GM12878 (cell line): ENCODE measurements around the gene ERG.

ENCODE experiments used
- EP300 ChIP-seq, 2 experiments: fragments of 150-350 bp in 1 of 2; IDR thresholded peaks; 2 replicates each; pipeline ENCODE4 v1.6.1; 2011 to 2012; ENCODE audit warnings: low read depth in 2 of 2, low read length in 2 of 2, borderline replicate concordance in 1 of 2, improper control_type of control experiment in 1 of 2, inconsistent platforms in 1 of 2; ENCODE audit not compliant: control insufficient read depth in 1 of 2
- JUND ChIP-seq: IDR thresholded peaks from 2 replicates; pipeline ENCODE4 v1.6.1; 2012; ENCODE audit warnings: low read depth, mild to moderate bottlenecking, low read length, improper control_type of control experiment, moderate library complexity
- NRF1 ChIP-seq: conservative IDR thresholded peaks from 2 replicates; pipeline ENCODE4 v1.6.1; 2011; ENCODE audit warnings: mild to moderate bottlenecking, low read depth, low read length, improper control_type of control experiment
- POLR2A ChIP-seq: IDR thresholded peaks from 2 replicates; pipeline ENCODE4 v1.6.1; 2011; ENCODE audit warnings: low read depth, mild to moderate bottlenecking, low read length
- TF ChIP-seq, protein P1 (sequence below): IDR thresholded peaks from 2 replicates; pipeline ENCODE4 v1.6.1; 2012; ENCODE audit warnings: mild to moderate bottlenecking, low read depth, low read length
- TF ChIP-seq, protein P2 (sequence below), 3 experiments: IDR thresholded peaks in 2 of 3; conservative IDR thresholded peaks in 1 of 3; 2 replicates each; pipeline ENCODE4 v1.5.1; 2011; ENCODE audit warnings: low read depth in 3 of 3, low read length in 3 of 3, mild to moderate bottlenecking in 3 of 3, control low read depth in 2 of 3, moderate library complexity in 2 of 3, inconsistent platforms in 1 of 3, mixed read lengths in 1 of 3; ENCODE audit not compliant: control insufficient read depth in 2 of 3, insufficient read depth in 1 of 3; ENCODE audit errors: extremely low read depth in 1 of 3

DNA sequence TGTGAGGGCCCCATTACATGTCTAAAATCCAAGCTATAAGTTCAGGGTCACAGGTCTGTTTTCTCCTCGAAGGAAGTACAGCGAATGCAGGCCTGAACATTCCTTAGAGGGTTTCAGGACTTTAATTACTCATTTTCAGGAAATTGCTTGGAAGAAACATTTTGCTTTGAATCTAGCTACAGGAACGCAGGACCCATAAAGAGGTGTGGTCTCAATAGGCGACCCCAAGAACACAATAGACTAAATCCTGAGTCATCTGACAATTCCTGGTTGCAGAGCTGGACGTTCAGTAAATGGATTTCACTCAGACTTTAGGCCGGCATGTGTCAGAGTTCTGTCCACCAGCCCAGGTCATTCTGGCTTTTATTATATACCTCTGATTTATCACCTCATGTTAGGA is 1.0 kb upstream of the ERG start:
- TF ChIP-seq, protein P1, sequence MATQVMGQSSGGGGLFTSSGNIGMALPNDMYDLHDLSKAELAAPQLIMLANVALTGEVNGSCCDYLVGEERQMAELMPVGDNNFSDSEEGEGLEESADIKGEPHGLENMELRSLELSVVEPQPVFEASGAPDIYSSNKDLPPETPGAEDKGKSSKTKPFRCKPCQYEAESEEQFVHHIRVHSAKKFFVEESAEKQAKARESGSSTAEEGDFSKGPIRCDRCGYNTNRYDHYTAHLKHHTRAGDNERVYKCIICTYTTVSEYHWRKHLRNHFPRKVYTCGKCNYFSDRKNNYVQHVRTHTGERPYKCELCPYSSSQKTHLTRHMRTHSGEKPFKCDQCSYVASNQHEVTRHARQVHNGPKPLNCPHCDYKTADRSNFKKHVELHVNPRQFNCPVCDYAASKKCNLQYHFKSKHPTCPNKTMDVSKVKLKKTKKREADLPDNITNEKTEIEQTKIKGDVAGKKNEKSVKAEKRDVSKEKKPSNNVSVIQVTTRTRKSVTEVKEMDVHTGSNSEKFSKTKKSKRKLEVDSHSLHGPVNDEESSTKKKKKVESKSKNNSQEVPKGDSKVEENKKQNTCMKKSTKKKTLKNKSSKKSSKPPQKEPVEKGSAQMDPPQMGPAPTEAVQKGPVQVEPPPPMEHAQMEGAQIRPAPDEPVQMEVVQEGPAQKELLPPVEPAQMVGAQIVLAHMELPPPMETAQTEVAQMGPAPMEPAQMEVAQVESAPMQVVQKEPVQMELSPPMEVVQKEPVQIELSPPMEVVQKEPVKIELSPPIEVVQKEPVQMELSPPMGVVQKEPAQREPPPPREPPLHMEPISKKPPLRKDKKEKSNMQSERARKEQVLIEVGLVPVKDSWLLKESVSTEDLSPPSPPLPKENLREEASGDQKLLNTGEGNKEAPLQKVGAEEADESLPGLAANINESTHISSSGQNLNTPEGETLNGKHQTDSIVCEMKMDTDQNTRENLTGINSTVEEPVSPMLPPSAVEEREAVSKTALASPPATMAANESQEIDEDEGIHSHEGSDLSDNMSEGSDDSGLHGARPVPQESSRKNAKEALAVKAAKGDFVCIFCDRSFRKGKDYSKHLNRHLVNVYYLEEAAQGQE, result no peak
- TF ChIP-seq, protein P2, sequence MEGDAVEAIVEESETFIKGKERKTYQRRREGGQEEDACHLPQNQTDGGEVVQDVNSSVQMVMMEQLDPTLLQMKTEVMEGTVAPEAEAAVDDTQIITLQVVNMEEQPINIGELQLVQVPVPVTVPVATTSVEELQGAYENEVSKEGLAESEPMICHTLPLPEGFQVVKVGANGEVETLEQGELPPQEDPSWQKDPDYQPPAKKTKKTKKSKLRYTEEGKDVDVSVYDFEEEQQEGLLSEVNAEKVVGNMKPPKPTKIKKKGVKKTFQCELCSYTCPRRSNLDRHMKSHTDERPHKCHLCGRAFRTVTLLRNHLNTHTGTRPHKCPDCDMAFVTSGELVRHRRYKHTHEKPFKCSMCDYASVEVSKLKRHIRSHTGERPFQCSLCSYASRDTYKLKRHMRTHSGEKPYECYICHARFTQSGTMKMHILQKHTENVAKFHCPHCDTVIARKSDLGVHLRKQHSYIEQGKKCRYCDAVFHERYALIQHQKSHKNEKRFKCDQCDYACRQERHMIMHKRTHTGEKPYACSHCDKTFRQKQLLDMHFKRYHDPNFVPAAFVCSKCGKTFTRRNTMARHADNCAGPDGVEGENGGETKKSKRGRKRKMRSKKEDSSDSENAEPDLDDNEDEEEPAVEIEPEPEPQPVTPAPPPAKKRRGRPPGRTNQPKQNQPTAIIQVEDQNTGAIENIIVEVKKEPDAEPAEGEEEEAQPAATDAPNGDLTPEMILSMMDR (IDR thresholded peaks at IDR 0.05 in 2 of 3, conservative IDR thresholded peaks at IDR 0.05 in 1 of 3; ENCODE audit: control insufficient read depth in 2 of 3, extremely low read depth in 1 of 3, insufficient read depth in 1 of 3, low read depth in 3 of 3, low read length in 3 of 3), result no peak
- no peak for TF ChIP-seq POLR2A
- no peak for TF ChIP-seq NRF1
- no peak for TF ChIP-seq JUND
- TF ChIP-seq EP300 (IDR thresholded peaks at IDR 0.05; ENCODE audit: borderline replicate concordance in 1 of 2, control insufficient read depth in 1 of 2, low read depth in 2 of 2, low read length in 2 of 2), result no peak
